HG03354 (cell line): ENCODE results near the gene TRIB2.
A peak's percentile ranks its signal among the peaks of the same experiment; 100 is the strongest.
"Not testable (repeated sequence)": the region's sequence is repeated elsewhere in the genome, so short reads cannot be mapped to it uniquely, and the experiment has no call there.

Source experiments
- ATAC-seq: cut with Tn5 transposase; IDR thresholded peaks from one replicate; pipeline ENCODE4 v1.9.1; 2021; ENCODE audit warnings: mild to moderate bottlenecking; ENCODE audit not compliant: unreplicated experiment, poor library complexity, severe bottlenecking

Gene TRIB2

GRCh38 chr2:12716282-12717190 is at the start of gene TRIB2:
TSS of gene TRIB2 (plus strand) at chr2:12716936. CDS start at chr2:12718308, 1,372 bp downstream.
- ATAC-seq, result peak; percentile 63

- ATAC-seq, result no peak
Measured at GRCh38 chr2:12669036-12669435, 47.7 kb upstream of the TRIB2 start.

DNA sequence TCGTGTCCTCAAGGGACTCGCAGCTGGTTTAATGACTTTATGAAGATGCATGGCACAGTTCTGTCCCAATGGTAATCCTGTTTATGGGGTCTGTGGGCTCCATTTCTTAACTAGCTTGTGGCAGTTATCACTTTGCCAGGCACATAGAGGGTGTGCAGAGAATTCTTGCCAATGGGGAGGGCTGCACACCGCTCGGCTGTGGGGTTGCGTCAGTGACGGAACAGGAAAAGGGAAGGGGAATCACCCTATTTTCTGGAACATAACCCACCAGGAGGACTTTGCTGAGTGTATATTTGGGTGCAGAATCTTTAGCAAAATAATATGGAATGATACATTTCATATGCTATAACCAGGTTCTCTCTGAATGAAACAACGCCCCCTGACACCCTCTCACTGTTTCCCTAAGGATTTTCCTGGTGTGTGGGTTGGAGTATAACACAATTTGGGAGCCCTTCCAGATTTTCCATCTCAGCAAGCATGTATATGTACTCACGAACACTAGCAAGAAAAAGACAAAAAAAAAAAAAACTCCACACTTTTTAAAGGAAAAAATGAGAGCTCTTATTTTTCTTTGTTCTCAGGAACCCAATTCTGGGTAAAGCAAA is 43.9 kb upstream of the TRIB2 start:
- no peak for ATAC-seq

- no peak for ATAC-seq
Measured at GRCh38 chr2:12674644-12675328, 42.0 kb upstream of the TRIB2 start.

GRCh38 chr2:12675352-12675795 is 41.4 kb upstream of the TRIB2 start:
- ATAC-seq, result no peak

DNA sequence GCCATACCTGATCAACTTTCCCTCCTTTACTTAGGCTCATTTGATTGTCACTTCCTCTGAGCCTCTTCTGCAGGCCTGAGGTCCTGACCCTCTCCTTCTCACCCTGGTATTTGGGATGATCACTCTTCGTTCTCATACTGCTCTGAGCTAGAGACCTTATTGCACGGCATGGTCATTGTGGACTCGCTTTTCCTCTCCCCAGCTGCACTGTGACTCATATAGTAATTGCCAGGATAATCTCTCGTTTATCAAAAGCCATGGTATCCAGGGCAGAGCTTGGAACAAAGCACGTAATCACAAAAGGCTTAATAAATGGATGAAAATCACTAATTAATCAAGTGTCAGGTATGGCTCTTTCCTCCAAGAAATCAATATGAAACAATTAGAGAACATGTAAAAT is 40.9 kb upstream of the TRIB2 start:
- ATAC-seq, result no peak

DNA sequence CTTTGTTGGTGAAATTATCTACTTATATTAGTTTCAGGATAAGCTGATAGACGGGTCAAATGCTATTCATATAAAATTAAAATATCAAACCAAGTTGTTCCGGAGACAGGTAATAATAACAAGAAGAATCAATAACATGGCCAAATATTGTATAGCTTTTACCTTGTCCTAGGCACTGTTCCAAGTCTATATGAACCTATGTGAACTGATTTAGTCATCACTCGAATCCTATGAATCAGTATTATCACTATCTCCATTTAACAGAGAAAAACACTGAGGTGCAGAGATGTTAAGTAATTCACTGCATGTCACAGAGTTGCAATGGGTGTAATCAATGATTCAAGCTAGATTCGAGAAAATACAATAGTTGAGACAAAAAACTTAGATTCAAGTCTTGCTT is 40.0 kb upstream of the TRIB2 start:
- no peak for ATAC-seq

DNA sequence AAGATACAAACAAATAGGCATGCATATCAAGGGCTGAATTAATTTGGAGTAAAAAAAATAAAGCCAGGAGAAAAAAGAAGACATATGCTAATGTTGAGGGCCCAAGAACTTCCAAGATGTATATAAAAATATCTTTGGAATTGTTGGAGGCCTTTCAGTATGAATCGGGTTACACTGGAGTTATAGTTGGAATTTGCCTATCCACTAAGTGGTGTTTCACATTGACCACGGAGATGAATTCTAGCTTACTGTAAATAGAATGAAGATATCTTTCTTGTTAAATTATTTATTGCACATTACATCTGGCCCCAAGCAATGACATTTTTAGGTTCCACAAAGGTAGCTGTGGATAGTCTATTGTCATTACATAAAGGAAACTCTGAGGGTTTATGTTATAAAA is 38.5 kb upstream of the TRIB2 start:
- ATAC-seq, result no peak

DNA sequence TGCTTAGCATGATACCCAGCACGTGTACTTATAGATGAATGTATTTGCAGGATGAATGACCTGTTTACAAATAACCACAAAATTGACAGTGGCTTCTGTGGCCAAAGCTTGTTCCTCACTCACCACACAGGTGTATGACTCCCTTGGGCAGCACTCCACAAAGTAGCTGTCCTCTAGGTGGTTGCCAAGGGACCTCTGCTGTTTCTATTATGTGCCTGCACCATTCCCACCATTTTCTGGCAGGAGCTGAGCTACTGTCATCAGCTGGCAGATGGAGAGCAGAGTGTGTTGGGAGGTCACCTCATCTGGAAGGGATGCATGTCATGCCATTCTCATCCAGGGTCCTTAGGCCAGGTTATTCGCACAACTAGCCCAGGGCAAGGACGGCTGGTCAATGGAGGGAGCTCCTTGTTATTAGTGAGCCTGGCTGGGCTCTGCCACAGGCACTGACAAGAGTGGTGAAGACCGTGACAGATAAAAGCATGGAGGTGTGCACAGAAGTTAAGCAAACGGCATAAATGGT is 37.1 kb upstream of the TRIB2 start:
- no peak for ATAC-seq

GRCh38 chr2:12680115-12680514 is 36.6 kb upstream of the TRIB2 start:
- ATAC-seq, result not testable (repeated sequence)

DNA sequence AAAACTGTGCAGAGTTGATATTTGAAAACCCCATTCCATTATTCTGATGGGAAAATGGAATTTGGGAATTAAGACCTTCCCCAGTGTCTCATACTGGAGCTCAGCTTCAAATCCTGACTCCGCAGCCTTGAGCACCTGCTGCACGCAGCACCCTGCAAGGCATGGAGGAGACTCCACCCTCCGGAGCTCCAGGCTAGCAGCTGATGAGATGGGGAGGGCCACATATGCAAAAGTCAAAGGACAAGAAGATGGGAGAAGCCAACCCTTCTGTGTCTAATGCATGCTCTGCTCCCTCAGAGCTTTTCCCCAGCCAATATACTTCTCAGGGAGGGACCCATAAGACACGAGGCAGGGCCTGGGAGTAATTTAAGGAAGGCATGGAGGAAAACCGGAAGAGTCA is 34.7 kb upstream of the TRIB2 start:
- ATAC-seq, result no peak

DNA sequence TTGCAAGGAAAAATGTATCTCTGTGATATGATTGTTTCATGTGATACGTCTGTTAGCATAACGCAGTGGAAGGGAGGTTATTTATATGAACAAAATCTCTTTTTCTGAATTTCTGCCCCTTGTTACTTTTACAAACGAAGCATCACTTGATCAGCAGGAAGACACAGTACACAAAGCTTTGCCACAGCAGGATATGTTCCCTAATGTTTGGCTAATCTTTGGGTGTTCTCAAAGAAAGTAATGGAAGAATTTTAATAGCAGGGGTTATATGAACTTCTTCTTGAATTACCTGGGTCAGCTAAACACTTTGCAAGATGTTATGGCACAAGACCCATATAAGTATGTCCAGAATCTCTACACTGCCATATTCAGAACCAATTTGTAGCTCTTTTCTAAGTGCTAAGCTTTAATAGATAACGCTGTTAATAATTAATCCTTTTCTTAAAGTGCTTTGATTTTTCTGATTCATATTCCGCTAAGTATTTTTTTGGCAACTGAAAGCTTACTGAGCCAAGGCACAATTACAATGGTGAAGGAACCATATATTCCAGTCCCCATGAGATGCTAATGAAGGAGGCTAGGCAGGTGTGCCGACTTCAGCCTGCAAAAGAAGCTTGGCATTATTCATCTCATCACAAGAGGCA is 33.2 kb upstream of the TRIB2 start:
- no peak for ATAC-seq

- no peak for ATAC-seq
Measured at GRCh38 chr2:12684471-12684936, 32.2 kb upstream of the TRIB2 start.

GRCh38 chr2:12685145-12685544 is 31.6 kb upstream of the TRIB2 start:
- ATAC-seq, result no peak

- no peak for ATAC-seq
Measured at GRCh38 chr2:12685956-12686355, 30.8 kb upstream of the TRIB2 start.

- no peak for ATAC-seq
Measured at GRCh38 chr2:12686708-12687283, 29.9 kb upstream of the TRIB2 start.

DNA sequence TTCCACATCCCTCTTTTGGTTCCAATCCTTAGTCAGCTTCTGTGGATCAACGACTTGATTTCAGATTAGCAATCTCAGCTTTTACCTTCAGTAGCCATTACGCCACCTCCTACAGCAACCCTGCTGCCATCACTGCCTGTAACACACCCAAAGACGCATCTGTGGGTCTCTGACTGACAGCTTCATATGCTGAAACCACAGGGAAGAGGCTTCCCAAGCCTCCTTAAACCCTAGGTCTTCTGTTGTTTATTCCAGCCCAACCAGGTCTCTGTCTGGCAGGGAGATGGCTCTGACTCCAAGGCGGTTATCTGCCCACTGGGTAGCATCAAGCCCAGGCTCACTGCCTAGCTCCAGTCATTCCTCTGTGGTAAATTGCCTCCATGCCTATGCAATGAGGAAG is 28.6 kb upstream of the TRIB2 start:
- no peak for ATAC-seq

GRCh38 chr2:12688893-12689292 is 27.8 kb upstream of the TRIB2 start:
- no peak for ATAC-seq

DNA sequence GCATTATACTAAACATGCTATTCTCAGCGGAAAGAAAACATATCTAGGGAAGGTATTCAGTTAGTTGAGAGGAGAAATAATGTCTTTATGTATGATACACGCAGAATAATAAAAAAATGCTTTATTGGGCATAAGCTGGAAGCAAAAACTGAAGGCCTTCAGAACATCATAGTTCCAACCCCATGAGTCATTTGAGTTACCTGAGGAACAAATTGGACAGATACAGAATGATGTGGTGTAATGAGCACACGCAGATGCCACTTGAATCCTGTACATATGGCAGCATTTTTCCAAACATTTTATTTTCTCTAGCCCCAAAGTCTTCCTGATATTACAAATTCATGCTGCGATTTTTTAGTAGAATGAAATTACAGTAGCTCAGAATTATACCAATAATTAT is 23.2 kb upstream of the TRIB2 start:
- no peak for ATAC-seq
